ENCODE measurements around the gene ADARB2. TPM values are rescaled to one million over a fixed set of nuclear protein-coding genes. Genes with fewer than 3 reads are reported as not detected.

The ADARB2 gene
- total and polyA plus RNA-seq, 4 donors, result 0.55 to 0.70 (median 0.59) TPM; not detected in 1

GRCh38 chr10:1316121-1316808 lies 421.1 kb downstream of the ADARB2 start:
- WGBS, result 74% methylated on average over 16 of the region's 16 CpGs
- no peak overlapping the region for H3K4me3 ChIP-seq (ENCODE audit: low read depth in 1 of 3, low read length in 3 of 3)
- no peak overlapping the region for H3K27ac ChIP-seq (ENCODE audit: low read depth in 1 of 2, low read length in 2 of 2)
- no peaks in the 10 kb centered on the region for H3K27me3 ChIP-seq (ENCODE audit: control insufficient read depth in 4 of 4, insufficient read depth in 4 of 4, low read length in 3 of 4)
- H3K9ac ChIP-seq (ENCODE audit: low read depth in 1 of 2, low read length in 2 of 2), result no peak overlapping the region
- H3K4me1 ChIP-seq (ENCODE audit: control insufficient read depth in 4 of 4, insufficient read depth in 4 of 4, low read length in 3 of 4), result no peaks in the 10 kb centered on the region
- no peaks in the 10 kb centered on the region for H3K9me3 ChIP-seq (ENCODE audit: control insufficient read depth in 4 of 4, low read length in 3 of 4)
- TF ChIP-seq REST (IDR thresholded peaks at IDR 0.05) (no peak), HNF4G (IDR thresholded peaks at IDR 0.05) (no peak), TAF1 (conservative IDR thresholded peaks at IDR 0.05) (no peak), CTCF (IDR thresholded peaks at IDR 0.05; ENCODE audit: low read depth, low read length, missing input control) (no peak)
- no peaks in the 10 kb centered on the region for H3K36me3 ChIP-seq (ENCODE audit: control insufficient read depth in 4 of 4, insufficient read depth in 3 of 4, low read depth in 1 of 4, low read length in 3 of 4)
- no peak for DNase-seq (ENCODE audit: low spot score)

GRCh38 chr10:1315178-1315577 lies 422.1 kb downstream of the ADARB2 start:
- H3K27me3 ChIP-seq (ENCODE audit: control insufficient read depth in 4 of 4, insufficient read depth in 4 of 4, low read length in 3 of 4), result no peaks in the 10 kb centered on the region
- TF ChIP-seq CTCF (IDR thresholded peaks at IDR 0.05; ENCODE audit: low read depth, low read length, missing input control), result no peak
- no peak for TF ChIP-seq REST (IDR thresholded peaks at IDR 0.05)
- no peak for TF ChIP-seq NR2F2 (IDR thresholded peaks at IDR 0.05)
- no peaks in the 10 kb centered on the region for H3K9me3 ChIP-seq (ENCODE audit: control insufficient read depth in 4 of 4, low read length in 3 of 4)
- H3K4me1 ChIP-seq (ENCODE audit: control insufficient read depth in 4 of 4, insufficient read depth in 4 of 4, low read length in 3 of 4), result no peaks in the 10 kb centered on the region
- no peak for DNase-seq (ENCODE audit: low spot score)
- H3K27ac ChIP-seq (ENCODE audit: low read depth in 1 of 2, low read length in 2 of 2), result no peak overlapping the region
- 87% methylated on average over 10 of the region's 10 CpGs for WGBS
- no peaks in the 10 kb centered on the region for H3K36me3 ChIP-seq (ENCODE audit: control insufficient read depth in 4 of 4, insufficient read depth in 3 of 4, low read depth in 1 of 4, low read length in 3 of 4)
- no peak overlapping the region for H3K9ac ChIP-seq (ENCODE audit: low read depth in 1 of 2, low read length in 2 of 2)
- no peak overlapping the region for H3K4me3 ChIP-seq (ENCODE audit: low read depth in 1 of 3, low read length in 3 of 3)
